Right renal pelvis (tissue), 4 donors: ENCODE data around the gene DOCK9. TPM values are rescaled to one million over a fixed set of nuclear protein-coding genes. Genes with fewer than 3 reads are reported as not detected.

Experiments
- DNase-seq, 4 donors: peaks; one replicate each; pipeline ENCODE4 v3.0.0-alpha.2; 2013; ENCODE audit warnings: low read depth in 4 of 4, low spot score in 3 of 4, missing footprints in 1 of 4
- polyA plus RNA-seq, 4 donors: library from polyadenylated mRNA; unstranded; fragments of 120-200 nt; gene quantifications; one replicate each; pipeline ENCODE4 v1.2.1, GENCODE V29; 2013; ENCODE audit not compliant: insufficient read length in 4 of 4

The DOCK9 gene
- polyA plus RNA-seq, 4 donors: 55.2 to 70.2 (median 66.7) TPM

DNA sequence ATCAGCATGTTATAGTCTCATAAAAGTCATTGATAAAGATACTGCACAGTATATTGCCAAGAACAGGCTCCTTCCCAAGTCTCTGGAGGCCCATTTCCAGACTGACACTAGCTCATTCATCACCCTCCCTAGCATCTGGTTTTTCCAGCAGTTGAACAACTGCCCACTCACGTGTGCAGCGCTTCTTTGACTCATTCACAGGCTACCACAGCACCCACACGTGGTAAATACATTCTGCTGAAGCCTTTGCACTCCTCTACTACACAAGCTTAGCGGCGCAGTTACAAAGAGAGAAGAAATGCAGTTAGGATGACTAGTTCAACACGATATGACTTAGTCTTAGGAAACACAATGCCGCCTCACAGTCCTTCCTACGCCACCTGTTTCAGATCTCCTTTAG is 87.7 kb downstream of the DOCK9 start:
- no peak for DNase-seq

GRCh38 chr13:98889419-98890085 is 88.3 kb downstream of the DOCK9 start:
- no peak for DNase-seq

DNA sequence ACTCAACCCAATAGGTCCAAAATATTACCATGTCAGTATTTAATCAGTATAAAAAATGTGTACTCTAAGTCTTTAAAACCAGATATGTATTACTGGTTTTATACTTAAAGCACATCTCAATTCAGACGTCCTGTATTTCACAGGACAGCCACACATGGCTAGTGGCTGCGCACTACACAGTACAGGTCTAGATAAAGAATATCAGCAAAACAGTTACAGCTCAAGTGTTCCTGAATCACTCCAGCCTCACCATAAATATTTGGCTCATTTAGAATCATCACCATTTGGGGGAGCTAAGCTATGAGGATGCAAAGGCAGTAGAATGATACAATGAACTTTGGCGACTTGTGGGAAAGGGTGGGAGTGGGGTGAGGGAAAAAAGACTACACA is 89.0 kb downstream of the DOCK9 start:
- DNase-seq: no peak

DNA sequence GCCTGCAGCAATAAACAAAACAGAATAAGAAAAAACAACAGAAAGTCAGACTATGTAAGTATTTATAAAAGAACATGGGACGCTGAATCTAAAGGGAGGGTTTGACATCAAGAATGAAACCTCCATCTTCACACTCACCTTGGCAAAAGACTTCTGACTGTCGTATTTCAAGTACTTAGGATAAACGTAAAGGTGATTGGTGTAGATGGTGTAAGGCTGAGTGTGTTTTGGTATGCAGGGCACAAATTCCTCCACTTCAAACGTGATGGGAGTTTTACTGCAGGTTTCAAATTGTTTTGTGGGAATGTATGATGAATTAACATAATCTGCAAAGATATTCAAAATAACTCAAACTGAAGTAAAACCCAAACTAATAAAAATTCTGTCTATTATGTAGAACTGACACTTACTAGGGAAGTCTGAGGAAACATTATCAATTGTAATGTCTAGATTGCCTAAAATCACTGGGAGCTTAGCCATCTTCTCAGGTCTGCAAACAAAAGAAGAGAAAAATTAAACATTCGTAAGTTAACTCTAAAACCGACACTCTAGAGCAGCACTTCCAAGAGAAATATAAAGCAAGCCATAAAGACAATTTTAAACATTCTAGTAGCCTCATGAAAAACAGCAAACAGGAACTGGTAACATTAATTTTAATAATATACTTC is 89.5 kb downstream of the DOCK9 start:
- DNase-seq: no peak

DNA sequence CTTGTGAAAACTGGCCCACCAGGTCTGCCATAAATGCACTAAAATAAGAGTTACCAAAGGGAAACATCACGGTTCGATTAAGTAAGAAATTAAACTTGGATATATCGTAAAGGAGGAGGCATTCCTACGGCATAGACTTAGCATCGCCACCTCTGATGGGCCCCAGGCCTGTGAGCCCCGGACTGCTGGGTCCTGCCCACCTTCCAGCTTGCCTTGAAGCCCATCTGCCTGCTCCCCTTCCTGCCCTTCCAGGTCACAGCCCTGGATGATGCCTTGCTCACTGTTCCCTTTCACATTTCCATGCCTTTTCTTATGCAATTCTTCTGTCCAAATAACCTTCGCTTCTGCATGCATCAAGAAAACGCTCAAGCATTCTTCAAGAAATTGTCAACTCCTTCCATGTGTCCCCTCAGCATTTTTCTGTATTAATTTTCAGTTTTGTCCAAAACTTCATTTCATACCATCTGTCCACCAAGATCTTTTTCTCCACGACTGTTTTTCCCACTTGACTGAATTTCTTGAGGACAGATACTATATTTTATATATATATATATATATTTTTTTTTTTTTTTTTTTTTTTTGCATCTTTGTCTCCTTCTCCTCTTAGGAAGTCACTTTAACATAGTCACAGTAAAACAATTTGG is 91.2 kb downstream of the DOCK9 start:
- no peak for DNase-seq

GRCh38 chr13:98885600-98885999 is 92.3 kb downstream of the DOCK9 start:
- no peak for DNase-seq

DNA sequence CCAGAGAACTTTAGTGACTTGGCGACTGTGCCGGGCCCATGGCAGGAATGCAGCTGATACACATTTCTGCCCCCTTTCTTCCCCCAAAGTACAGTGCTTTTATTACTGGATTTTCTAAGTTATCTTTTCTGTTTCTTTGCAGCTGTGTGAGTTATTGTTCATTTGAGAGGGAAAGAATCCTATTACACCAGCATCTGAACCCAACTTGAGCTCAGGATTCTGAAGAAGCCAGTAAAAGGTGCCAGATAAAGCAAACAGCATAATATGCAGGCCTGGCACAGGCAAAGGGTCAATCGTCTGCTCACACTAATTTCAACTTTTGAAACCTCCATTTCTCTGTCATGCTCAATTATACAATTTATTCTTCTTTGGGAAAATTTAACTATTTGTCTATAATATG is 93.9 kb downstream of the DOCK9 start:
- no peak for DNase-seq

DNA sequence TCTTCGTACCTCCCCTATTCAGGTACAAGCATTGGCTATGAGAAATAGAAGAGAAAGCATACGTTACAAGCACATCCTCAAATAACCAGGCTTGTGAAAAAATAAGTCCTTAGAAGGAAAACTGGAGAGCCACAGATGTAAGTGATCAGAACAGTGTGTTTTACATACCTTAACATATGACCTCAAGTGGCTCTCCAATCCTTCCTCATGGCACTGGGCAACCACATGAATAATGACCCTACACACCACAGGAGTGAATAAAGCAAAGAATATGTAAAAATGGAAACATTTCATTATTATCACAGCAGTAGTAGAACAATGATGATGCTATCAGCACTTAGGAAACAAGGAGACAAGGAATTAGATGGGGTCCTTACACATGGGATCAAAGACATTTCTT is 96.5 kb downstream of the DOCK9 start:
- no peak for DNase-seq

DNA sequence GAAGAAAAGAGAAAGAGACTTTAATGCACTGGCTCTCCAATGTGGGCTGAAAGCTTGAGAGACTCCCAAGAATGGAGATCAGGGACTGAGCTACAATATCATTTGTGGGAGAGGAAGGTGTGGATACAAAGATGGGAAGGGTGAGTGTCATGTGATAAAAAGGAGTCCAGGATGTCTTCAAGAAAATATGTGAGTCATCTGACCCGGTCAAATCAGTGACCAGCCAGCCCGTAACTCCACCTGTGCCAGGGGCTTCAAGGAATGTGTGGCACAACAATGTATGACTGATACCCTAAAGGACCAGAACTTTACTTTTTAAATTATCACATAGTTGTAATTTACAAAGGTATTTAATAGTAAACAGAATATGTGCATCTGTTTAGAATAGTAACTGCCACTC is 97.2 kb downstream of the DOCK9 start:
- no peak for DNase-seq

GRCh38 chr13:98879957-98880356 is 97.9 kb downstream of the DOCK9 start:
- DNase-seq: no peak

DNA sequence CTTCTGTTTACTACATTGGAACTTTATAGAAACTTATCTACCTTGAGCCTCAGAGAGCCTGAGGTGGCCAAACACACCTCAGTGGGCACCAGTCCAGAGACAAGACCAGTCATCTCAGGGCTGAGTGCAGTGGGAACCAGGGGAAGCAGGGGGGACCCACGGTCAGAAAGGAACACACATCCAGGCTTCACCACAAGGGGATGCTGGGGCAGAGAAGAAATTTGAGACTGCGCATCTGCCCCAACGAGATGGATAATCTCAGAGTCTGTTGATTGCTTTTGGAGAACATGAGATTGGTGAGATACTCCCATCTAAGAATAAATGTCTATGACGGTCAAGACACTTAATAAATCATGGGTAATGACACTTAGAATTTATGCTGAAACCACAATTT is 98.7 kb downstream of the DOCK9 start:
- no peak for DNase-seq

DNA sequence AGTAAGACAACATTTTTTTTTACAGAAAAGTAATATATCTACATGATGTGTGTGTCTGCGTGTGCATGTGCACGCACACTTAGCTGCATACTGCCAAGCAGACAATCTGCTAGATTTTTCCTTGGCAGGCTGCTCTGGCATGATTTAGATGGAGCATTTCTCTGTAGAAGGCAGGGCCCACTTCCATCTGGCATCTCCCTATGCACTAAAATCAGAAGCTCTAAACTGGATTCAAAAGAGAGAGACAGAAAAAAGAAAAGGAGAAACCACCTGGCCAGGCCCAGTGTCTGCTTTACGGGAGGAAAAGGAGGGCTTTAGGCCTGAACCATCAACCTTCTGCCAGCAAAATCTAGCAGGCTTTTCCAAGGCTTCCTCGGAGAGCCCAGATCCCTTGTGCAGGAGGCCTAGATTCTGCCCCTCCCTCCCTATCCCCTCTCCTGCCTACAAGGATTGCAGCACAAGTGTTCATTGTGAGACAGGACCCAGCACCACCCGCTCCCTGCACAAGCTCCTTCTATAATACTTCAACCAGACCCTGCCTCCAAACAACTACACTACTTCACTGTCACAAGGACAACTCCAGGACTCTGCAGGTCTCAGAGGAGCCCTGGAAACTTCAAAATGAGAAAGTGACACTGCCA is 99.3 kb downstream of the DOCK9 start:
- no peak for DNase-seq

DNA sequence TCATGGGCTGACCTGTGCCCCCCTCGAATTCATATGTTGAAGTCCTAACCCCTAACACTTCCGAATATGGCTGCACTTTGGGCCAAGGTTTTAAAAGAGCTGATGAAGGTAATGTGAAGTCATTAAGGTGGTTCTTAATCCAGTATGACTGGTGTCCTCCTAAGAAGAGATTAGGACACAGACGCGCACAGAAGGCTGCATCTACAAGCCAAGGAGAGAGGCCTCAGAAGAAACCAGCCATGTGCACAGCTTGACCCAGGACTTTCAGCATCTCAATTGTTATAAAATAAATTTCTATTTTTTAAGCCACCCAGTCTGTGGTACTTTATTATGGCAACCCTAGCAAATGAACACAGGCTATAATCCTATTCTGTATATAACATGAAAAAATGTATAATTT is 99.9 kb downstream of the DOCK9 start:
- DNase-seq: no peak

DNA sequence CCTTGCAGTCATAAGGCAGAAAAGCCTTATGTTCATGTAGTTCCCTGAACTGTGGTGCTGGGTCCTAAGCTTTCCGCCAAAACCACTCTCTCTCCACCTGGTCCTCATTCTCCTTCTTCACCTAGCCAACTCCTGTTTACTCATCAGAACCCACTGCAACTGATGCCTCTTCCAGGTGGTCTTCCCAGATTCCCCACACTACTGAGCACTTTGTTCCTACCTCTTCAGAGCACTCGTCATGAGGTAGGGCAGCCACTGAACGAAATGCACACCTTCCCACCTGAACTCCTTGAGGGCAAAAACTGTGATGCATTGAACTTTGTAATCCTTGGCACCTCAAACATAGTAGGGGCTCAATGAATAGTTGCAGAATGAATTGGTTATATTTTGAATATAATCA is 100.4 kb downstream of the DOCK9 start:
- no peak for DNase-seq

DNA sequence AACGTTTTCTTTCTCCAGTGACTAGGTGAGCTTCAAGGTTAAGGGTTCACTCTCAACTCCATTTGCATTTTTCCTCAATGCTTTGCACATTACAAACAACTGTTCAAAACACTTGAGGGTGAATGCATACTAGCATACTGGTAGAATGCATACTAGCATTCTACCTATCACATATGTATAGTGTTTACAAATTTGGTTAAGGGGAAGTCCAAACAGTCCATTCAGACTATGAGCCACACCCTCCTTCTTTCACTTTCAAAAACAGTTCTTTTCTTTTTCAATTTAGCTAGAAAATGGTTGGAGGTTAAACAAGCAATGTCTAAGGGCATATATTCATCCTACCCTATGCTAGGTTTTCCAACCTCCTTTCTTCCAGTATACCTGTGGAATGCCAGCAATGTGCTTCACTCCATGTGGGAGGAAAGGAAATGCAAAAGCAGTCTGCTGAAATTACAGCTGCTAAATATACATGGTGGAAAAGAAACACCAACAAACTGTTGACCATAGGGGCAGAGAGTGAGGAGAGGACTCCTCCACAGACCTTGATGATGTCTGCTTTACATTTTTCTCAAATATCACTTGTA is 102.6 kb downstream of the DOCK9 start:
- DNase-seq: no peak

DNA sequence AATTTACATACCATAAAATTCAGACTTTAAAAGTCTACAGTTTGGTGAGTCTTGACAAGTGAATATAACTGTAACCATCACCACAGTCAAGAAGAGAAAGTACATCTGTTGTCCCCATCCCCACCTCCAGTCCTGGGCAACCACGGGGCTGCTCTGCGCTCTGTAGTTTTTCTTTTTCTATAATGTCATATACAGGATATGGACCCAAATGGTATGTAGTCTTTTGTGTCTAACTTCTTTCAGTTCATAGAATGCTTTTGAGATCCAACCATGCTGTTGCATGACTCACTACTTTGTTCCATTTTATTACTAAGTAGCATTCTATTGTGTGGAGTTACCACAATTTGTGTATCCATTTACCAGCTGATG is 103.9 kb downstream of the DOCK9 start:
- DNase-seq: no peak

- no peak for DNase-seq
These were observed 104.4 kb downstream of the DOCK9 start for GRCh38 chr13:98873377-98874028.

- no peak for DNase-seq
These were observed 106.1 kb downstream of the DOCK9 start for GRCh38 chr13:98871727-98872126.

DNA sequence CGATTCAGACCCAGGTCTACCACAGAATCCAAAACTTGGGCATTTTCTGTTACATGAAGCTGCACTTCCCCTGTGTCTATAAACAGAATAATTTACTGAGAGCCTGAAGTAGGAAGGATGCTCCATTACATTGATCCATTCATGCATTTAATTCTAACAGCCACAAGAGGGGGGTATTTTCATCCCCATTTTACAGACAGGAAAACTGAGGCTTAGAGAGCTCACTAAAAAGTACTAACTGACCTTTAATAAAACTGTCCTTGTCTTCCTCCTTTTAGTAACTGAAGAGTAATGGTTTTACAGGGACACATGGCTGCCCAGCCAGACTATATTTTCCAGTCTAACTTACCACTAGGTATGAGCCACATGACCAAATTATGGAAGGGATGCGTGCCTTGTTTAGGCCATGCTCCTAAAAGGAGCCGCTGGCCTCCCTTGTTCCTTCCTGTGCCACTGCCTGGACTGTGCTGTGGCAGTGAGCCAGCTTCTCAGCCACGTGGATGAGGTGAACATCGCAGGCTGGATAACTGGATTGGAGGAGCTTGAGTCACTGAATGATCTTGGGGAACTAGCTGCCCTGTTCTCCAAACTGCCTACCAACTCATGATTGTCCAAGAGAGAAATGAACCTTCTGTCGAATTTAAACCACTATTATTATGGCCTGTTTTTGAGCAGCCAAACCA is 108.3 kb downstream of the DOCK9 start:
- no peak for DNase-seq

- no peak for DNase-seq
These were observed 108.9 kb downstream of the DOCK9 start for GRCh38 chr13:98868932-98869331.
